Measurements from ENCODE around the gene GINS2. TPM values are rescaled to one million over a fixed set of nuclear protein-coding genes. Genes with fewer than 3 reads are reported as not detected.

Gene GINS2
- total RNA-seq, 1 experiment from 2014 or later, result 52.7 TPM

GRCh38 chr16:85628645-85629044 is 60.1 kb downstream of the GINS2 start:
- H2AFZ ChIP-seq (ENCODE audit: low read length), result no peak overlapping the region
- no peak overlapping the region for H2BK5ac ChIP-seq (ENCODE audit: insufficient read length, low read length)
- no peak overlapping the region for H2AK5ac ChIP-seq (ENCODE audit: insufficient read length, low read length)
- Mint-ChIP-seq H3K27me3 (ENCODE audit: low read depth) (no peaks in the 10 kb centered on the region), H3K9me3 (peaks cover 11 to 14% of the 10 kb centered on the region in 2 experiments), H3K4me1 (peaks cover 21 to 36% of the 10 kb centered on the region in 2 experiments), H3K27ac (0 out of 7 replicates have a peak overlapping the region, but pooled peaks of 1 of the 3 experiments have one; percentile 18), H3K36me3 (ENCODE audit: insufficient read depth in 1 of 3, low read depth in 3 of 3) (peaks cover 19 to 29% (median 26%) of the 10 kb centered on the region in 3 experiments), H3K4me3 (peak overlapping the region in 1 of 2 experiments; percentile 5; a peak in 1 of 5 replicates)
- H3K79me1 ChIP-seq (ENCODE audit: insufficient read depth, low read depth, low read length, poor library complexity, severe bottlenecking), result peaks cover 11% of the 10 kb centered on the region
- DNase-seq, result no peak
- H2BK12ac ChIP-seq (ENCODE audit: insufficient read length, low read depth, low read length), result no peak overlapping the region
- peaks cover 4% of the 10 kb centered on the region for H4K20me1 ChIP-seq (ENCODE audit: control insufficient read depth, insufficient read depth, insufficient read length)
- no peak overlapping the region for H3K18ac ChIP-seq (ENCODE audit: insufficient read length, low read depth, low read length)
- H3K56ac ChIP-seq (ENCODE audit: insufficient read length, low read depth, low read length), result no peak overlapping the region
- H3K9ac ChIP-seq (ENCODE audit: extremely low read depth, insufficient read length, low read length), result no peak overlapping the region
- H2BK15ac ChIP-seq (ENCODE audit: low read depth, low read length), result no peak overlapping the region
- H4K5ac ChIP-seq (ENCODE audit: insufficient read length, low read depth, low read length), result no peak overlapping the region
- no peak overlapping the region for H3K4ac ChIP-seq (ENCODE audit: low read depth, low read length)
- H3K27ac ChIP-seq (ENCODE audit: insufficient read length, low read depth, low read length), result no peak overlapping the region
- no peak overlapping the region for H4K8ac ChIP-seq (replicated peaks; ENCODE audit: insufficient read length, low read depth, low read length)
- no peak overlapping the region for H2BK120ac ChIP-seq (ENCODE audit: low read depth, low read length, poor library complexity, severe bottlenecking)
- H3K9me3 ChIP-seq (ENCODE audit: control insufficient read depth, low read depth, low read length), result no peaks in the 10 kb centered on the region
- no peak overlapping the region for H3T11ph ChIP-seq (ENCODE audit: low read length)
- no peak overlapping the region for H4K91ac ChIP-seq (ENCODE audit: insufficient read length, low read depth, low read length)
- TF ChIP-seq, protein P1, sequence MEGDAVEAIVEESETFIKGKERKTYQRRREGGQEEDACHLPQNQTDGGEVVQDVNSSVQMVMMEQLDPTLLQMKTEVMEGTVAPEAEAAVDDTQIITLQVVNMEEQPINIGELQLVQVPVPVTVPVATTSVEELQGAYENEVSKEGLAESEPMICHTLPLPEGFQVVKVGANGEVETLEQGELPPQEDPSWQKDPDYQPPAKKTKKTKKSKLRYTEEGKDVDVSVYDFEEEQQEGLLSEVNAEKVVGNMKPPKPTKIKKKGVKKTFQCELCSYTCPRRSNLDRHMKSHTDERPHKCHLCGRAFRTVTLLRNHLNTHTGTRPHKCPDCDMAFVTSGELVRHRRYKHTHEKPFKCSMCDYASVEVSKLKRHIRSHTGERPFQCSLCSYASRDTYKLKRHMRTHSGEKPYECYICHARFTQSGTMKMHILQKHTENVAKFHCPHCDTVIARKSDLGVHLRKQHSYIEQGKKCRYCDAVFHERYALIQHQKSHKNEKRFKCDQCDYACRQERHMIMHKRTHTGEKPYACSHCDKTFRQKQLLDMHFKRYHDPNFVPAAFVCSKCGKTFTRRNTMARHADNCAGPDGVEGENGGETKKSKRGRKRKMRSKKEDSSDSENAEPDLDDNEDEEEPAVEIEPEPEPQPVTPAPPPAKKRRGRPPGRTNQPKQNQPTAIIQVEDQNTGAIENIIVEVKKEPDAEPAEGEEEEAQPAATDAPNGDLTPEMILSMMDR (conservative IDR thresholded peaks at IDR 0.05), result peak; percentile 39; the same call in 1 of the 3 replicates
- H3K4me2 ChIP-seq (ENCODE audit: insufficient read depth, insufficient read length, low read length), result no peak overlapping the region
- no peaks in the 10 kb centered on the region for H3K23me2 ChIP-seq (ENCODE audit: insufficient read length, low read depth, low read length, poor library complexity, severe bottlenecking)
- H3K23ac ChIP-seq (ENCODE audit: insufficient read length, low read depth, low read length), result no peak overlapping the region
- H3K14ac ChIP-seq (ENCODE audit: insufficient read depth, low read length), result no peak overlapping the region
- no peaks in the 10 kb centered on the region for H3K27me3 ChIP-seq (ENCODE audit: insufficient read depth, low read length)
- peaks cover 3% of the 10 kb centered on the region; the same call in 1 of the 2 replicates for H3K4me1 ChIP-seq (ENCODE audit: insufficient read depth, low read length)
- no CpG with 5 or more reads among the region's 14 CpGs for WGBS (ENCODE audit: extremely low coverage, insufficient read length, low lambda C conversion rate)
- peaks cover 49% of the 10 kb centered on the region; the same call in 1 of the 2 replicates for H3K79me2 ChIP-seq (ENCODE audit: insufficient read depth, low read length)
- H2BK20ac ChIP-seq (ENCODE audit: low read depth, low read length, poor library complexity, severe bottlenecking), result no peak overlapping the region
